Skin of body (tissue), 2 donors: Measurements from ENCODE around the gene NRAP. TPM values are rescaled to one million over a fixed set of nuclear protein-coding genes. Genes with fewer than 3 reads are reported as not detected.
"Not testable (repeated sequence)": the region's sequence is repeated elsewhere in the genome, so short reads cannot be mapped to it uniquely, and the experiment has no call there.

Experiments
- DNase-seq: peaks from one replicate; lab custom pipeline; 2025; lab: John Stamatoyannopoulos, UW
- total RNA-seq: library from RNA; depleted of rRNA; stranded (reverse); fragments of >200 nt; gene quantifications from one replicate; pipeline ENCODE4 v1.2.3, GENCODE V29; 2014

The NRAP gene
- total RNA-seq, 1 donor from 2014 or later, result 13.6 TPM

DNA sequence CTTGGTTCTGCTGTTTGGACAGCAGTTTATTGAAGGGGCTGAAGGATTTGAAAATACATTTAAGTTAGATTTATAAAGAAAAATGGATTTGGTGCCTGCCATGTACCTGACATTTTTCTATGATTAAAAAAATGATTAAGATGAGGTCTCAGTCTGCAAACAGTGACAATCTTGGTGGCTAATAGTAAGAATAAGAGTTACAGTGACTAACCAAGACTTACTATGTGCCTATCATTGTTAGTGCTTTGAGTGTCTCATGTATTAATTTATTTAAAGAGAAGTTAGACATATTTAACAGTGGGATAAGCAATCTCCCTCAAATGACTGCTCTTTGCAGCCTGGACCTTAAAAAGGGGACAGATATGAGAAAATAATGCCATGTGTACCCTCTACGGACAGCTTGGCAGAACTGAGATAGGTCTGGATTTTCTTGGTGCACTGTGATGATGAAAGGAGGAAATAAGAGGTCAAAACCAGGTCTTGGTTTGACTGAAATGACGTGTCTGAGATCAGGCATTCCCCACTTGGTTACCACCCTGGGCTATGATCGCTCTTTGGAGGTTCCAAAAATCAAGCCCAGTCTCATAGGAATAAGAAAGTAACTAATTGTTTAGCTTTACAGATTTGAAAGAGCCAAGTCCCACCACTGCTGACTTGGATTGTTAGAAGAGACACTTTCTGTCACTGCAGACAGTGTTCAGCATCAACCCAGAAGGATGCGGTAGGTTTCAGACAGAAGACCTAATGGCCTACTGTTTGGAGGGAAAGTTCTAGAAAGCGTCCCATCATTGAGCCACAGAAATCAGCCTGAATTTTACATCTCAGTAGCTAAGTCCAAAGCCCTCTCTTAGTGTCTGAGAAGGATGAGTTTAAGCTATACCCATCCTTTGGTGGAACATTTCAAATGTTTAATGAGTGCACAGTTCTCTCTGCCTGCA lies 18.0 kb upstream of the NRAP start:
- no peak for DNase-seq

DNA sequence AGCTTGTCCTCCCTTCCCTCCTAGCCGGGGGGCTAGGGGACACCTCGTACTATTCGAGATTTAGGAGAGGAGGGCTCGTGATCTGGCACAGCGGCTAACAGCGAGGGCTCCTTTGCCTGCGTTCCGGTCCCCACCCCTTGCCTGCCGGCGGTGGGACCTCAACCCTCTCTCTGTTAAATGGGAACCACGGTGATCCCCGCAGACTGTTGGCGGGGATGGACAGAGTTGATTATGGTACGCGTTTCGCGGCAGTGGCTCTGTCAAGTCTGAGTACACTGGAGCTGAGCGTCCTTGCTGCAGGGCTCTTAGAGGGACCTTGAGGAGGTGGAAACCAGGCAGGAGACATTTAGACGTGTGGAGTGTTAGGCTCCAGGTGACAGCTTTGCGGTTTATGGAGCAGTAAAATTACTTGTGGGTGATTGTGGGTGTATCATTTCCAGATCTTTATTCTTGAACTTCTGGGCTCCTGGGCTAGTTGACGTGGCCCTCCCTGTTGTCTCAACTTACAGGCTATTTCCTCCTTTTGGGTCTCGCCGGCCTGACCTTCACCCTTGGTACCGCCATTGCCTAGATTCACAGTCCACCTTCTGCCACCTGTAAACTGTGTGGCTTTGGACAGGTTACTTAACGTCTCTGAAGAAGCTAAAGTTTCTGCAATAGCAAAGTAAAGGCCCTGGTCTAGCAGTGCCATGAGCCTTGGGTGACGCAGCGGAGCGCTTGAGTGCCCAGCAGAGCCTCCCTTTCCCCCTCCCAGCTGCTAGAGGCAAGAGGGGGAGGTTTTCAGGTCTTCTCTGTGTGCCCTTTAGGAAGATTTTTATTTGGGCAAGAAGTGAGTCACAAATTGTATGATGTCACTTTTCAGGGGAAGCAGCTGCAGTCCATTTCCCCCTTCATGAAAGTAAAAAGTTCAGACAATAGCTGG lies 16.6 kb upstream of the NRAP start:
- peak; percentile 62 for DNase-seq

DNA sequence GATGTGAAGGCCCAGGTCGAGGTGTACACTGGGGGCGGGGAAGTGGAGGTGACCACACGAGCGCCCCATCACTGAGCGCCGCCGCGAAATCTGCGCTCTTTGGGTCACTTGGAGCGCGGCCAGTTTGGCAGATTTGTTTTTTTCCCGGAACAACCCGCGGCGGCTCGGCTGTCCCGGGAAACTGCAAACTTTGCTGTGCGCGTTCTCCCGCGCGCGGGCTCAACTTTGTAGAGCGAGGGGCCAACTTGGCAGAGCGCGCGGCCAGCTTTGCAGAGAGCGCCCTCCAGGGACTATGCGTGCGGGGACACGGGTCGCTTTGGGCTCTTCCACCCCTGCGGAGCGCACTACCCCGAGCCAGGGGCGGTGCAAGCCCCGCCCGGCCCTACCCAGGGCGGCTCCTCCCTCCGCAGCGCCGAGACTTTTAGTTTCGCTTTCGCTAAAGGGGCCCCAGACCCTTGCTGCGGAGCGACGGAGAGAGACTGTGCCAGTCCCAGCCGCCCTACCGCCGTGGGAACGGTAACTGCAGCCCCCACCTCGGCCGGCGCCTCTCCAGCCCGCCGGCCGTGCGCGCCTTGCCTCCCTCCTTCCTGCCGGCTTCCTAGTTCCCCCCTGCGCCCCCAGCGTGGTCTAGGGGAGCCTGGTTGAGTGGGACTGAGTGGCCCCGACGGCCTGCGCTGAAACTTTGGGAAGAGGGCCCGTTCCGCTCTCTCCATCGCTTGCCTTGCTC lies 15.8 kb upstream of the NRAP start, which contains the start of gene CASP7:
Gene CASP7, plus strand, starts transcription at position 450 of the 727 bp plus-strand sequence. CDS start 17,582 bp downstream, outside the sequence.
- DNase-seq, result peak; percentile 69

GRCh38 chr10:113666682-113667252 lies 2.9 kb upstream of the NRAP start:
- no peak for DNase-seq

DNA sequence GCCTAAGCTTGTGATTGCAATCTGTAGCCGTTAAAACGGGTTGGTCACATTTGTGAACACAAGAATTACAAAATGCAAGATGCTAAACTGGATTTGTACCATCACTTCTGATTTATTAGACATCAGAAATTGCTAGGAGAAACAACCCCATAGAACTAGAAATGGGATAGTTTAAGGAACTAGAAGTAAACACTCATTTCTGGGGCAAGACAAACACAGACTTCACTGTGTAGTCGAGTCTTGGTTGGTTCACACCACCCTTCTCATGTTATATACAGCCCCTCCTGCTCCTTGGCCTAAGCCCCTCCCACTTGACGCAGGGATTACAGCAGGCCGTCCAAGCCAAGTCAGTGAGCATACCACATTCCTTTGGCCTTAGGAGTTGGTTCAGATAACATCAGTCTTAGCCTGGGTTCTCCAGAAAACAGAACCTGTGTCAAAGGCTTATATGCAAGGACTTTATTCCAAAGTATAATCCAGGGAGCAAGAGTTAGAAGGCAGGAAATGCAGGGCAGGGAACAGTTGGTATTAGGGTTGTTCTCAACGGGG lies 2.0 kb upstream of the NRAP start:
- DNase-seq, result no peak

GRCh38 chr10:113665352-113665751 lies 1.5 kb upstream of the NRAP start:
- no peak for DNase-seq

GRCh38 chr10:113663142-113663541 lies 699 bp downstream of the NRAP start:
- DNase-seq, result no peak

DNA sequence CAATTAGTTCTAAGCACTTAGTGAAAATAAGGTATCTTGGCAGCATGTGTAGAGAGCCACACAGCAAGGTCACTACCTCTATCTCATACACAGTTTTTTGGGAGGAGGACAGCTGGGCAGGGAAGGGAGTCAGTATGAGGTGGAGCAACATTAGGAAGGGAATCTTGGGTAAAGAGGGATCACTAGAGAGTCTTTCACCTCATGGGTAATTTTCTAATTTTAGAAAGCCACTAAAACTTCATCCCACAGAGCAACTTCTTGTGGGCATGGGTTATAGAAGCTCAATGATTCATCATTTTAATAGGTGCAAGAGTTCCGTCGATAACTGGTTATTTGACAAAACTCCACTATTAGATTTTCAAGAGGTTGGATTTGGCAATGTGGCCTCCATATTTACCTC lies 2.5 kb downstream of the NRAP start:
- DNase-seq, result no peak

DNA sequence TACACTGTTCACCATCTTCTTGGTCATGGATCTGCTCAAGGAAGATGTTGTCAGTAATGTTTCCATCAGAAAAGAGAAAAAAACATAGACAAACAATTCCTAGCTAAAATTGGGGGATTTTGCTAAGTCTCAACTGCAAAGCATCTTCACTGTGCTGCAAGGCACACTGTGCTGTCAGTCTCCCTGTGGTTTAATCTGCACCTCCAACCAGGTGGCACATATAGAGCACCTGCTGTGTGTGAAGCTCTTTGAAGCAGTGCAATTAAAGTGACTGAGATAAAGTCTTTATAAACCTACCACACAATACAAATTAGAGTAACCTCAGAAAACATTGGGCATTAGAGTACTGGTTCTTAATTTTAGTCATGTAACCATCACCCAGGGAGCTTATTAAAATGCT lies 6.3 kb downstream of the NRAP start:
- no peak for DNase-seq

DNA sequence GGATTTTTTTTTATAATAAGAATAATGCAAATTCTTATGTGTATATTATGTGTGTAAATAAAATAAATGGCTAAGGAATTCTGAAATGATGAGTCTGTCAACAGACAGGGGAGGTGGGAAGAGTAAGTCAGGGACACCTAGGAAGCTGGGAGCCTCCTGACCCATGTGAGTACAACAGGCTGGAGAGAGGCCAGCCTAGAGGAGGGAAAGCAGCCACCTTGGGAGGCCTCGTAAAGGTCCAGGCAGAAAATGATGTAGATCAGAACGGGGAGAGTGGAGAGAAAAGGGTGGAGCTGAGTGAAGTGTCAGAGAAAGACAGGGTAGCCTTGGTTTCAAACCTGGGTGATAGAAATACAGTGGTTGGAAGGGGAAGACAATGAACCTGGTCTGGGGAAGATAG lies 6.9 kb downstream of the NRAP start:
- no peak for DNase-seq

GRCh38 chr10:113652456-113652855 lies 11.4 kb downstream of the NRAP start:
- not testable (repeated sequence) for DNase-seq

- no peak for DNase-seq
Measured at GRCh38 chr10:113651898-113652297, 11.9 kb downstream of the NRAP start.

- no peak for DNase-seq
Measured at GRCh38 chr10:113651021-113651420, 12.8 kb downstream of the NRAP start.

- no peak for DNase-seq
Measured at GRCh38 chr10:113650172-113650571, 13.7 kb downstream of the NRAP start.

GRCh38 chr10:113648478-113648877 lies 15.4 kb downstream of the NRAP start:
- no peak for DNase-seq

- no peak for DNase-seq
Measured at GRCh38 chr10:113647812-113648211, 16.0 kb downstream of the NRAP start.

DNA sequence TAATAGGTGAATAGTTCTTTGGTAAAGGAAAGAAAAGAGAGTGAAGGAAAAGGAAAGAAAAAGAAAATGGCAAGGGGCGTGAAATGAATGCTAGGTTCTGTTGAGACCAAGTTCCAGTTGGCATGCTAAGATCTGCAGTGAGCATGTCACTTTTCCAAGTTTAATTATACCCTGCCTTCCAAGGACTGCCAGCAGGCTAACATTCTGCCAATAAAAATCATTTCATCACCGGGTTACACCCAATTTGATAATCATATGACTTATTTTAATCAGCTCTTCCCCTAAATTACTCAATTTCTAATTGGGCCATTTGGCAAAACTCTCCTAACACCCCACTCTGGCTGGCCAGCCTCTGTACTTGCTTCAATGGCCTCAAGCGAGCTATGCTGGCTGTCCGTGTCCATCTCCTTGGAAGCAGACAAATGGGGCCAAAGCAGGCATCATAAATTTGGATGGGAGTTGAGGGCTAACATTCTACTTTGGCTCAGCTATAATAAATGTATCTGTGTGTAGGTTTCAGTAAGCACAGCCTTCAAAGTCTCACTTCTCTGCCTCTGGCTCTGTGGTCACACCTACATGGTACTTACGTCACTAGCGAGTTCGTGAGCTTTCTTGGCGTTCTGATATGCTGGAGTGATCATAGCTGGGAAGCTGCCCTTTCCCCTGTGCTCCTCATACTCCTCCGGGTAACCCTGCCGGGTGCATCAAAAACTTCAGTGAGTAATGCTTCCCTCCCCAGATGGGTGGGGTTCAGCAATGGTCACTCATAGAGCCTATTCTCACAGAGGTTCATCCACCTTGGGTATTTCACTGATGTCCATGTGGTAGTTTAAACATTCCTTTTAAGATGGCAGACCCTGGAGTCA lies 17.3 kb downstream of the NRAP start:
- DNase-seq, result no peak

- no peak for DNase-seq
Measured at GRCh38 chr10:113644185-113645120, 19.4 kb downstream of the NRAP start.

- no peak for DNase-seq
Measured at GRCh38 chr10:113643183-113643582, 20.7 kb downstream of the NRAP start.
